Esophagus muscularis mucosa (tissue), 4 donors: ENCODE results near the gene CAMK1G. TPM values are rescaled to one million over a fixed set of nuclear protein-coding genes. Genes with fewer than 3 reads are reported as not detected.

ENCODE experiments used
- DNase-seq: peaks from one replicate; pipeline ENCODE4 v3.0.0-alpha.2; 2017; ENCODE audit errors: extremely low spot score
- H3K27ac ChIP-seq, 4 donors: fragments of 200-600 bp; sonication (generic); replicated peaks in 1 of 4; 1 replicate in 3 of 4; 2 replicates in 1 of 4; pipeline ENCODE4 v1.5.1; 2016 to 2019; ENCODE audit warnings: mild to moderate bottlenecking in 1 of 4
- H3K27me3 ChIP-seq, 4 donors: fragments of 200-600 bp; sonication (generic); one replicate each; pipeline versions ENCODE4 v1.5.1 to v1.6.0; 2016 to 2019
- H3K36me3 ChIP-seq, 4 donors: fragments of 200-600 bp; sonication (generic); one replicate each; pipeline ENCODE4 v1.5.1; 2016 to 2019
- H3K4me1 ChIP-seq, 4 donors: fragments of 200-600 bp; sonication (generic); one replicate each; pipeline ENCODE4 v1.5.1; 2016 to 2019
- H3K4me3 ChIP-seq, 4 donors: fragments of 200-600 bp; sonication (generic); 1 replicate in 2 of 4; 2 replicates in 2 of 4; pipeline ENCODE4 v1.5.1; 2016 to 2019; ENCODE audit warnings: mild to moderate bottlenecking in 4 of 4, moderate library complexity in 1 of 4
- H3K9me3 ChIP-seq, 4 donors: fragments of 200-600 bp; sonication (generic); 1 replicate in 3 of 4; 2 replicates in 1 of 4; pipeline ENCODE4 v1.5.1; 2016 to 2019
- EP300 ChIP-seq: sonication (generic); formaldehyde crosslinking; IDR thresholded peaks from one replicate; pipeline ENCODE4 v1.6.1; 2017; ENCODE audit warnings: antibody characterized with exemption
- POLR2A ChIP-seq: fragments of 450-650 bp; IDR thresholded peaks from one replicate; pipeline ENCODE4 v1.6.1; 2017; ENCODE audit warnings: antibody characterized with exemption, moderate library complexity, mild to moderate bottlenecking, low read depth
- POLR2AphosphoS5 ChIP-seq, 2 donors: sonication (generic); formaldehyde crosslinking; IDR thresholded peaks; one replicate each; pipeline ENCODE4 v1.6.1; 2017; ENCODE audit warnings: antibody characterized with exemption in 2 of 2
- WGBS: methylation state at CpG from one replicate; pipeline ENCODE4 v1.1.5; 2018; 5-methylcytosine and 5-hydroxymethylcytosine counted together
- intact Hi-C: fragments of 100-400 bp; cut with DNase I; formaldehyde crosslinking; loops from one replicate; pipeline ENCODE4 v1.15.1; 2023
- total RNA-seq, 4 donors: library from RNA; depleted of rRNA; stranded (reverse); fragments of >200 nt; gene quantifications; one replicate each; pipeline versions ENCODE4 v1.1.0 to v1.2.1, GENCODE V29; 2016
- TF ChIP-seq, protein P1 (sequence below), 3 experiments: fragments of 200-600 bp in 2 of 3; fragments of 450-650 bp in 1 of 3; sonication (generic) in 2 of 3; IDR thresholded peaks; one replicate each; pipeline ENCODE4 v1.5.1; 2017 to 2019; ENCODE audit warnings: antibody characterized with exemption in 3 of 3, mild to moderate bottlenecking in 2 of 3, moderate library complexity in 1 of 3

The CAMK1G gene
- total RNA-seq, 4 donors from 2014 or later, result 0.13 to 0.83 (median 0.26) TPM

- no peak for DNase-seq
- no peak for TF ChIP-seq POLR2A
- TF ChIP-seq, protein P1, sequence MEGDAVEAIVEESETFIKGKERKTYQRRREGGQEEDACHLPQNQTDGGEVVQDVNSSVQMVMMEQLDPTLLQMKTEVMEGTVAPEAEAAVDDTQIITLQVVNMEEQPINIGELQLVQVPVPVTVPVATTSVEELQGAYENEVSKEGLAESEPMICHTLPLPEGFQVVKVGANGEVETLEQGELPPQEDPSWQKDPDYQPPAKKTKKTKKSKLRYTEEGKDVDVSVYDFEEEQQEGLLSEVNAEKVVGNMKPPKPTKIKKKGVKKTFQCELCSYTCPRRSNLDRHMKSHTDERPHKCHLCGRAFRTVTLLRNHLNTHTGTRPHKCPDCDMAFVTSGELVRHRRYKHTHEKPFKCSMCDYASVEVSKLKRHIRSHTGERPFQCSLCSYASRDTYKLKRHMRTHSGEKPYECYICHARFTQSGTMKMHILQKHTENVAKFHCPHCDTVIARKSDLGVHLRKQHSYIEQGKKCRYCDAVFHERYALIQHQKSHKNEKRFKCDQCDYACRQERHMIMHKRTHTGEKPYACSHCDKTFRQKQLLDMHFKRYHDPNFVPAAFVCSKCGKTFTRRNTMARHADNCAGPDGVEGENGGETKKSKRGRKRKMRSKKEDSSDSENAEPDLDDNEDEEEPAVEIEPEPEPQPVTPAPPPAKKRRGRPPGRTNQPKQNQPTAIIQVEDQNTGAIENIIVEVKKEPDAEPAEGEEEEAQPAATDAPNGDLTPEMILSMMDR (IDR thresholded peaks at IDR 0.05), result no peak
- no peak for TF ChIP-seq POLR2AphosphoS5 (IDR thresholded peaks at IDR 0.05)
- no peak for TF ChIP-seq EP300
- H3K27ac ChIP-seq, result no peak overlapping the region
- H3K4me3 ChIP-seq, result no peak overlapping the region
- no peaks in the 10 kb centered on the region for H3K36me3 ChIP-seq
- 10% methylated on average over 1 of the region's 1 CpG for WGBS
- no peaks in the 10 kb centered on the region for H3K9me3 ChIP-seq
- peaks cover 0 to 12% (median 0%) of the 10 kb centered on the region in 4 donors for H3K4me1 ChIP-seq
- intact Hi-C loops, result loop anchor here (10.0 kb wide), 1 partner anchor 363 kb away; no protein-coding TSS in a partner anchor
- H3K27me3 ChIP-seq, result peaks cover 0 to 41% (median 0%) of the 10 kb centered on the region in 4 donors
Measured at GRCh38 chr1:209567698-209568175, 15.8 kb upstream of the CAMK1G start.

DNA sequence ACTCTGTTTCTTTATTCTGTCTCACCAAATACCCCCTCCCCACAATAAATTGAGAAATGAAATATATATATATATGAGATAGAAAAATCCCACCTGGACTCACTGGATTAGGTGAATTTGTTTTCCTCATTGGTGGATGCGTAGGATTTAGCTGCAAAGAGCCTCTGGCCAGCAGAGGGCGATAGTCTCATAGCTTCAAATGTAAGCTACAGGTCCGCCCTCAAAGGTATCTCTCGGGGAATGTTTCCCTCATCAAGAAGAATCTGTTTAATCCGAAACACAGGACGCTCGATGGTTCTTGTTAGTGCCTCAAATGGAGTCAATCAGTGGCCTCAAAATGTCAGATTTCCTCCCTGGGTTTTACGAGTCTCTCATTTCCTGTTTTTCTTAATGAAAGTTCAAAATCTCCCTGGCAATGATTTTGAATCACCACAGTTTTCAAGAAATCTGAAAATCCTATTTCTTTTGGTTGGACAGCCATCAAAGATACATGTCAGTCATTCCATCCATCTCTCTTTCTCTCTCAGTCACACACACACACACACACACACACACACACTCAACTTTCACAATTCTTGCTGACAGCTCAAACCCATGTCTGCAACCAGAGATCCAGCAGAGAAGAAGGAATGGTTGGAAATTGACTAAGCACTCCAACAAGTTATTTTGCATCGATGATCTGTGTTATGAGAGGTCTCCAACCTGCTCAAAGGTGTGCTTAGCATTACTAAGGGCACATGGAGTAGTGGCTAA lies 13.9 kb upstream of the CAMK1G start:
- no peak overlapping the region for H3K27ac ChIP-seq
- H3K4me1 ChIP-seq, result peaks cover 0 to 12% (median 0%) of the 10 kb centered on the region in 4 donors
- H3K9me3 ChIP-seq, result no peaks in the 10 kb centered on the region
- H3K27me3 ChIP-seq, result peaks cover 0 to 30% (median 0%) of the 10 kb centered on the region in 4 donors
- intact Hi-C loops, result loop anchor here (10.0 kb wide), 1 partner anchor 365 kb away; no protein-coding TSS in a partner anchor
- no peaks in the 10 kb centered on the region for H3K36me3 ChIP-seq
- no peak for TF ChIP-seq EP300
- TF ChIP-seq, protein P1 (IDR thresholded peaks at IDR 0.05), result peak; percentile 64 to 93 (median 77)
- peak overlapping the region in 1 of 4 donors; percentile 24 for H3K4me3 ChIP-seq
- DNase-seq, result no peak
- 15% methylated on average over 9 of the region's 9 CpGs for WGBS

DNA sequence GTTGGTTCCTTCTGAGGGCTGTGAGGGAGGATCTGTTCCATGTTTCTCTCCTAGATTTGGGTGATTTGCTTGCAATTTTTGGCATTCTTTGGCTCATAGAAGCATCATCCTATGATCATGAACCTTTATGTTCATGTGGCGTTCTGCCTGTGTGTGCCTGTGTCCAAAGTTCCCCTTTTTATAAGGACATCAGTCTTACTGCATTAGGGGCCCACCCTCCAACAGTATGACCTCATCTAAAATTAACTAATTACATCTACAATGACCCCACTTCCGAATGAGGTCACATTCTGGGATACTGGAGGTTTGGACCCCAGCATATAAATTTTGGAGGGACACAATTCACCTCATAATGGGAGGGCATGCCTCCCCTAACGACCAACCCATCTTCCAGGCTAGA lies 12.8 kb upstream of the CAMK1G start:
- Histone ChIP-seq H3K9me3 (no peaks in the 10 kb centered on the region), H3K27ac (no peak overlapping the region), H3K27me3 (peaks cover 0 to 21% (median 0%) of the 10 kb centered on the region in 4 donors), H3K4me3 (no peak overlapping the region), H3K4me1 (peaks cover 0 to 12% (median 0%) of the 10 kb centered on the region in 4 donors), H3K36me3 (no peaks in the 10 kb centered on the region)
- WGBS, result 84% methylated on average over 3 of the region's 3 CpGs
- DNase-seq, result no peak
- intact Hi-C loops, result no loop called here
- TF ChIP-seq, protein P1 (IDR thresholded peaks at IDR 0.05), result no peak
- TF ChIP-seq POLR2A, result no peak
- TF ChIP-seq EP300, result no peak
- TF ChIP-seq POLR2AphosphoS5 (IDR thresholded peaks at IDR 0.05), result no peak

GRCh38 chr1:209576392-209577197 lies 6.9 kb upstream of the CAMK1G start:
- H3K4me3 ChIP-seq, result no peak overlapping the region
- peaks cover 0 to 25% (median under 1%) of the 10 kb centered on the region in 4 donors for H3K27me3 ChIP-seq
- no peak for TF ChIP-seq POLR2A
- no peak for TF ChIP-seq POLR2AphosphoS5 (IDR thresholded peaks at IDR 0.05)
- TF ChIP-seq, protein P1 (IDR thresholded peaks at IDR 0.05), result peak; percentile 84 to 98 (median 86)
- WGBS, result 28% methylated on average over 11 of the region's 12 CpGs
- H3K4me1 ChIP-seq, result peaks cover 0 to 4% (median 0%) of the 10 kb centered on the region in 4 donors
- no peaks in the 10 kb centered on the region for H3K9me3 ChIP-seq
- no peaks in the 10 kb centered on the region for H3K36me3 ChIP-seq
- no peak overlapping the region for H3K27ac ChIP-seq
- intact Hi-C loops, result loop anchor here (2.0 kb wide), 2 partner anchors 116 to 170 kb away; no protein-coding TSS in a partner anchor
- no peak for DNase-seq
